Endothelial cell of umbilical vein (primary cell): ENCODE data around the gene MACROD2. TPM values are rescaled to one million over a fixed set of nuclear protein-coding genes. Genes with fewer than 3 reads are reported as not detected.

Experiments used
- BruUV-seq: library from RNA; stranded (reverse); fragments of 400-500 nt; replicated peaks from 2 replicates; lab custom pipeline; 2021; lab: Mats Ljungman, UMichigan
- CTCF ChIA-PET: fragments of 300-600, 350-600 bp; sonication (Branson Sonifier 250); formaldehyde crosslinking; loops from one replicate; lab custom pipeline; 2021; ENCODE audit warnings: antibody characterized with exemption, inconsistent platforms; lab: Charles Lee
- POLR2A ChIA-PET: fragments of 300-600, 350-600 bp; sonication (Branson Sonifier 250); formaldehyde crosslinking; loops from one replicate; lab custom pipeline; 2021; ENCODE audit warnings: antibody characterized with exemption, inconsistent platforms; lab: Charles Lee
- DNase-seq: peaks from one replicate; pipeline ENCODE4 v3.0.0-alpha.2; 2011; ENCODE audit warnings: low read depth, low spot score
- FAIRE-seq: peaks from 2 replicates; lab custom pipeline; 2011; peaks lifted over from hg19 to GRCh38; lab: Jason Lieb, UNC
- H2AFZ ChIP-seq: 2 replicates; pipeline ENCODE4 v1.6.0; 2012; ENCODE audit warnings: low read depth, low read length, control low read depth, inconsistent platforms
- H3K27ac ChIP-seq: 2 replicates; pipeline ENCODE4 v1.5.1; 2011; ENCODE audit warnings: low read depth, mild to moderate bottlenecking, control low read depth, low read length, moderate library complexity; ENCODE audit not compliant: insufficient read depth
- H3K27me3 ChIP-seq, 2 experiments: 2 replicates each; pipeline versions ENCODE4 v1.6.0 to v1.6.1; 2011; ENCODE audit warnings: low read length in 2 of 2, mixed read lengths in 1 of 2; ENCODE audit not compliant: control insufficient read depth in 2 of 2, insufficient read depth in 2 of 2
- H3K36me3 ChIP-seq, 2 experiments: 2 replicates in 1 of 2; 3 replicates in 1 of 2; pipeline ENCODE4 v1.5.1; 2011; ENCODE audit warnings: low read length in 2 of 2, mild to moderate bottlenecking in 1 of 2, moderate library complexity in 1 of 2; ENCODE audit not compliant: control insufficient read depth in 2 of 2, insufficient read depth in 2 of 2; ENCODE audit errors: extremely low read depth in 1 of 2
- H3K4me1 ChIP-seq: 3 replicates; pipeline ENCODE4 v1.5.1; 2011; ENCODE audit warnings: mild to moderate bottlenecking, low read length; ENCODE audit not compliant: control insufficient read depth, insufficient read depth; ENCODE audit errors: extremely low read depth
- H3K4me2 ChIP-seq: 2 replicates; pipeline ENCODE4 v1.6.1; 2011; ENCODE audit warnings: low read length, control low read depth, mixed read lengths; ENCODE audit not compliant: insufficient read depth
- H3K4me3 ChIP-seq, 3 experiments: fragments of 200-600 bp in 1 of 3; sonication (generic), shearing (Covaris generic) in 1 of 3; replicated peaks in 1 of 3; 2 replicates each; pipeline ENCODE4 v1.5.1; 2011 to 2016; ENCODE audit warnings: control low read depth in 3 of 3, low read length in 3 of 3, mild to moderate bottlenecking in 2 of 3, inconsistent platforms in 1 of 3, low read depth in 1 of 3, moderate library complexity in 1 of 3; ENCODE audit not compliant: insufficient read depth in 1 of 3
- H3K79me2 ChIP-seq: 2 replicates; pipeline ENCODE4 v1.6.0; 2012; ENCODE audit warnings: low read length, inconsistent platforms; ENCODE audit not compliant: control insufficient read depth, insufficient read depth
- H3K9ac ChIP-seq: replicated peaks from 2 replicates; pipeline ENCODE3; 2011; ENCODE audit warnings: low read length, control low read depth; ENCODE audit not compliant: insufficient read depth; ENCODE audit errors: extremely low read depth
- H3K9me1 ChIP-seq: replicated peaks from 3 replicates; pipeline ENCODE4 v1.6.0; 2011; ENCODE audit warnings: mild to moderate bottlenecking, low read length; ENCODE audit not compliant: control insufficient read depth, insufficient read depth; ENCODE audit errors: extremely low read depth
- H3K9me3 ChIP-seq: replicated peaks from 2 replicates; pipeline ENCODE4 v1.5.1; 2012; ENCODE audit warnings: low read length, inconsistent platforms; ENCODE audit not compliant: control insufficient read depth, insufficient read depth
- H4K20me1 ChIP-seq: replicated peaks from 2 replicates; pipeline ENCODE3; 2011; ENCODE audit warnings: mild to moderate bottlenecking, low read length; ENCODE audit not compliant: control insufficient read depth, insufficient read depth; ENCODE audit errors: extremely low read depth
- CTCF ChIP-seq, 2 donors: IDR thresholded peaks; 1 replicate in 1 of 2; 2 replicates in 1 of 2; pipeline ENCODE4 v1.5.1; 2011; ENCODE audit warnings: low read length in 2 of 2, mild to moderate bottlenecking in 2 of 2, moderate library complexity in 2 of 2, control low read depth in 1 of 2, inconsistent platforms in 1 of 2, low read depth in 1 of 2; ENCODE audit not compliant: insufficient read depth in 1 of 2; ENCODE audit errors: extremely low read depth in 1 of 2
- EZH2 ChIP-seq: IDR thresholded peaks from 2 replicates; pipeline ENCODE4 v1.6.1; 2012; ENCODE audit warnings: borderline replicate concordance, low read depth, mild to moderate bottlenecking, moderate library complexity, low read length, inconsistent platforms; ENCODE audit not compliant: severe bottlenecking
- FOS ChIP-seq: IDR thresholded peaks from 2 replicates; pipeline ENCODE4 v1.6.1; 2011; ENCODE audit warnings: mild to moderate bottlenecking, low read length, moderate library complexity, borderline replicate concordance; ENCODE audit not compliant: insufficient read depth
- GATA2 ChIP-seq: IDR thresholded peaks from 2 replicates; pipeline ENCODE4 v1.7.0; 2011; ENCODE audit warnings: low read depth, mild to moderate bottlenecking, moderate library complexity, mixed read lengths, low read length; ENCODE audit not compliant: insufficient read length, insufficient read depth
- JUN ChIP-seq: IDR thresholded peaks from 2 replicates; pipeline ENCODE4 v1.6.1; 2011; ENCODE audit warnings: borderline replicate concordance, low read depth; ENCODE audit not compliant: insufficient read length, insufficient read depth
- MAX ChIP-seq: IDR thresholded peaks from 2 replicates; pipeline ENCODE4 v1.6.1; 2011; ENCODE audit not compliant: insufficient read depth, insufficient read length
- MYC ChIP-seq: IDR thresholded peaks from one replicate; pipeline ENCODE4 v1.6.1; 2011; ENCODE audit warnings: mild to moderate bottlenecking, low read depth, low read length
- POLR2A ChIP-seq: IDR thresholded peaks from 2 replicates; pipeline ENCODE4 v1.6.1; 2012; ENCODE audit warnings: low read depth, mild to moderate bottlenecking, control low read depth, low read length
- POLR2AphosphoS5 ChIP-seq: IDR thresholded peaks from 2 replicates; pipeline ENCODE4 v1.6.1; 2012; ENCODE audit warnings: low read depth, mild to moderate bottlenecking, control low read depth, low read length, moderate library complexity; ENCODE audit not compliant: insufficient read depth
- dilution Hi-C: fragments of 300-500 bp; cut with MboI; formaldehyde crosslinking; loops from one replicate; pipeline ENCODE4 v1.15.0; 2019; ENCODE audit warnings: low sequenced_read_pairs; ENCODE audit not compliant: extremely low pct_ligation_motif_present
- intact Hi-C: fragments of 100-400 bp; cut with micrococcal nuclease; formaldehyde crosslinking; loops from one replicate; pipeline ENCODE4 v1.10.0; 2022
- polyA plus RNA-seq, 4 experiments: library from polyadenylated mRNA; depleted of rRNA in 3 of 4; stranded (reverse) in 3 of 4; unstranded in 1 of 4; fragments of >200 nt; gene quantifications; 2 replicates each; pipeline versions ENCODE4 v1.2.1 to v1.2.3, GENCODE V29; 2011 to 2012; ENCODE audit warnings: missing spikeins in 1 of 4
- total RNA-seq: library from RNA; stranded (reverse); gene quantifications from 2 replicates; pipeline ENCODE4 v1.2.3, GENCODE V29; 2021

MACROD2 gene
- total and polyA plus RNA-seq, 2 donors (not counting 3 experiments of a cell fraction or from before 2014, with no cell fraction given) = 0.11 to 0.73 TPM

- H3K27me3 ChIP-seq = no peaks in the 10 kb centered on the region
- no peak overlapping the region for H3K4me3 ChIP-seq
- H3K4me2 ChIP-seq = no peak overlapping the region
- ChIA-PET CTCF (no interaction called here), POLR2A (no interaction called here)
- no peak overlapping the region for H2AFZ ChIP-seq
- H3K4me1 ChIP-seq = no peaks in the 10 kb centered on the region
- TF ChIP-seq MYC (no peak), CTCF (IDR thresholded peaks at IDR 0.05; ENCODE audit: extremely low read depth in 1 of 2, insufficient read depth in 1 of 2, low read depth in 1 of 2, low read length in 2 of 2) (no peak), FOS (no peak)
- intact Hi-C loops (no loop called here), dilution Hi-C loops (no loop called here)
- H3K9me1 ChIP-seq = no peaks in the 10 kb centered on the region
- H3K79me2 ChIP-seq = no peaks in the 10 kb centered on the region
- H3K9ac ChIP-seq = no peak overlapping the region
- no TSS peak for BruUV-seq
- no peaks in the 10 kb centered on the region for H3K36me3 ChIP-seq
- H3K9me3 ChIP-seq = no peaks in the 10 kb centered on the region
- FAIRE-seq (no peak), DNase-seq (no peak)
- no peak overlapping the region for H3K27ac ChIP-seq
- H4K20me1 ChIP-seq = no peaks in the 10 kb centered on the region
Observed at GRCh38 chr20:15111654-15112053, 1116.3 kb downstream of the MACROD2 start.

GRCh38 chr20:15113144-15113773 is 1117.9 kb downstream of the MACROD2 start:
- dilution Hi-C loops (no loop called here), intact Hi-C loops (no loop called here)
- no peak overlapping the region for H3K4me3 ChIP-seq
- no TSS peak for BruUV-seq
- TF ChIP-seq POLR2AphosphoS5 = no peak
- TF ChIP-seq POLR2A = no peak
- no peak for TF ChIP-seq MAX
- no peak for TF ChIP-seq GATA2
- no peak for TF ChIP-seq FOS
- no peak for TF ChIP-seq EZH2
- TF ChIP-seq CTCF (IDR thresholded peaks at IDR 0.05; ENCODE audit: extremely low read depth in 1 of 2, insufficient read depth in 1 of 2, low read depth in 1 of 2, low read length in 2 of 2) = no peak
- TF ChIP-seq JUN = no peak
- H3K36me3 ChIP-seq = no peaks in the 10 kb centered on the region
- H4K20me1 ChIP-seq = no peaks in the 10 kb centered on the region
- H3K9me1 ChIP-seq = no peaks in the 10 kb centered on the region
- H3K9ac ChIP-seq = no peak overlapping the region
- no peak overlapping the region for H3K27ac ChIP-seq
- no peaks in the 10 kb centered on the region for H3K79me2 ChIP-seq
- ChIA-PET POLR2A (no interaction called here), CTCF (no interaction called here)
- FAIRE-seq = no peak
- H3K4me2 ChIP-seq = no peak overlapping the region
- no peak overlapping the region for H2AFZ ChIP-seq
- no peak for DNase-seq
- H3K4me1 ChIP-seq = no peaks in the 10 kb centered on the region
- H3K9me3 ChIP-seq = no peaks in the 10 kb centered on the region
- no peaks in the 10 kb centered on the region for H3K27me3 ChIP-seq
